Brain microvascular endothelial cell (primary cell): ENCODE measurements around the gene TEDC1.

ENCODE experiments used
- DNase-seq: peaks from one replicate; pipeline ENCODE4 v3.0.0-alpha.2; 2020
- H3K27ac ChIP-seq: fragments of 250-450 bp; sonication (Bioruptor Pico); 2 replicates; pipeline ENCODE4 v1.5.1; 2020; ENCODE audit warnings: mild to moderate bottlenecking, moderate library complexity
- H3K27me3 ChIP-seq: fragments of 250-450 bp; sonication (Bioruptor Pico); replicated peaks from 2 replicates; pipeline ENCODE4 v1.5.1; 2020; ENCODE audit warnings: mild to moderate bottlenecking
- H3K36me3 ChIP-seq: fragments of 250-450 bp; sonication (Bioruptor Pico); replicated peaks from 2 replicates; pipeline ENCODE4 v1.5.1; 2020; ENCODE audit warnings: mild to moderate bottlenecking
- H3K4me3 ChIP-seq: 2 replicates; pipeline ENCODE4 v1.5.1; 2011; ENCODE audit warnings: low read depth, mild to moderate bottlenecking, control low read depth, low read length, moderate library complexity
- in situ Hi-C: cut with HindIII; loops from 2 replicates; pipeline ENCODE4 v1.10.0; 2017; ENCODE audit warnings: low sequenced_read_pairs, low pct_ligation_motif_present
- TF ChIP-seq, protein P1 (sequence below): IDR thresholded peaks from 2 replicates; pipeline ENCODE4 v1.5.1; 2011; ENCODE audit warnings: low read depth, mild to moderate bottlenecking, moderate library complexity, low read length, control low read depth, inconsistent platforms; ENCODE audit errors: missing control alignments

The TEDC1 gene

DNA sequence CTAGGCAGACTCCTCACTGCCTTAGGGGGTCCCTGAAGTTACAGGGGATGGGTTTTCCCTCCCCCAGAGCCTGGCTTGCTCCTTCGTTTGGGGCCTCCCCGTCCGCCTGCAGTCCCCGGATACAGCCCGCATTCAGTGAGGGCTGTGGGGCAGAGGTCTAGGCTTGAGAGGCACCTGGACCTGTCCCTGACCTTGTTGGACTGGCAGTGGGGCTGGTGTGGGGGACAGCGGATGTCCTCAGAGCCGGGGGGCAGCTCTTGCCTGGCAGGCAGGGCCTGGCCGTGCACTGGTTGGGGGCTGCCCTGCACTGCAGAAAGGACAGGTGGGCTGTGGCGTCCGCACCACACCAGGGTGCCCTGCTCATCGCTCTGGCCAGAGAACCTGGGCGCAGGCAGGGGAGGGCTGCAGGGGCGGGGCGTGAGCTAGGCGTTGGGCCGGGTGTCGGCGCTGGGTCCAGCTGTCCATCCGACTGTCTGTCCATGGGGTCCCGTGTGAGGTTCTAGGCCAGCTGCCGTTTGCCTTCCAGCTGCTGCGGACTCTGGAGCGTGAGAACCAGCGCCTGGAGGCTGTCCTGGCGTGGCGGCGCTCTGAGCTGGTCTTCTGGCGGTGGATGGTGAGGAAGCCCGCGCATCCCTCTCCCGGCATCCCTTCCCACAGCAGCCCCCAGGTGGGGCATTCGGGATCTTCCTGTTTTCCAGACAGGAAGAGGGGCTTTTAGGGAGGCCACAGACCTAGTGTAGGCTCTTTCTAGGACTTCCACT is 6.0 kb downstream of the TEDC1 start:
- no peak for DNase-seq
- H3K27ac ChIP-seq, result no peak overlapping the region
- H3K36me3 ChIP-seq, result no peaks in the 10 kb centered on the region
- in situ Hi-C loops, result no loop called here
- H3K4me3 ChIP-seq, result no peak overlapping the region
- no peaks in the 10 kb centered on the region for H3K27me3 ChIP-seq
- TF ChIP-seq, protein P1, sequence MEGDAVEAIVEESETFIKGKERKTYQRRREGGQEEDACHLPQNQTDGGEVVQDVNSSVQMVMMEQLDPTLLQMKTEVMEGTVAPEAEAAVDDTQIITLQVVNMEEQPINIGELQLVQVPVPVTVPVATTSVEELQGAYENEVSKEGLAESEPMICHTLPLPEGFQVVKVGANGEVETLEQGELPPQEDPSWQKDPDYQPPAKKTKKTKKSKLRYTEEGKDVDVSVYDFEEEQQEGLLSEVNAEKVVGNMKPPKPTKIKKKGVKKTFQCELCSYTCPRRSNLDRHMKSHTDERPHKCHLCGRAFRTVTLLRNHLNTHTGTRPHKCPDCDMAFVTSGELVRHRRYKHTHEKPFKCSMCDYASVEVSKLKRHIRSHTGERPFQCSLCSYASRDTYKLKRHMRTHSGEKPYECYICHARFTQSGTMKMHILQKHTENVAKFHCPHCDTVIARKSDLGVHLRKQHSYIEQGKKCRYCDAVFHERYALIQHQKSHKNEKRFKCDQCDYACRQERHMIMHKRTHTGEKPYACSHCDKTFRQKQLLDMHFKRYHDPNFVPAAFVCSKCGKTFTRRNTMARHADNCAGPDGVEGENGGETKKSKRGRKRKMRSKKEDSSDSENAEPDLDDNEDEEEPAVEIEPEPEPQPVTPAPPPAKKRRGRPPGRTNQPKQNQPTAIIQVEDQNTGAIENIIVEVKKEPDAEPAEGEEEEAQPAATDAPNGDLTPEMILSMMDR, result no peak

- no peak for DNase-seq
- Histone ChIP-seq H3K36me3 (no peaks in the 10 kb centered on the region), H3K27me3 (no peaks in the 10 kb centered on the region), H3K4me3 (no peak overlapping the region), H3K27ac (no peak overlapping the region)
- in situ Hi-C loops, result no loop called here
- TF ChIP-seq, protein P1, result no peak
Observed at GRCh38 chr14:105497671-105498429, 6.8 kb downstream of the TEDC1 start.

- TF ChIP-seq, protein P1, result no peak
- no peaks in the 10 kb centered on the region for H3K36me3 ChIP-seq
- in situ Hi-C loops, result no loop called here
Observed at GRCh38 chr14:105498430-105499255, 7.6 kb downstream of the TEDC1 start.

GRCh38 chr14:105499256-105500035 is 8.4 kb downstream of the TEDC1 start:
- DNase-seq, result no peak
- TF ChIP-seq, protein P1, result no peak
- no peak overlapping the region for H3K4me3 ChIP-seq
- H3K36me3 ChIP-seq, result no peaks in the 10 kb centered on the region
- no peaks in the 10 kb centered on the region for H3K27me3 ChIP-seq
- in situ Hi-C loops, result no loop called here
- no peak overlapping the region for H3K27ac ChIP-seq

More at GRCh38 chr14:105498430-105499255, 7.6 kb downstream of the TEDC1 start:
- no peak for DNase-seq
- Histone ChIP-seq H3K27ac (no peak overlapping the region), H3K4me3 (no peak overlapping the region), H3K27me3 (no peaks in the 10 kb centered on the region)

GRCh38 chr14:105500036-105500725 is 9.1 kb downstream of the TEDC1 start:
- no peaks in the 10 kb centered on the region for H3K27me3 ChIP-seq
- DNase-seq, result no peak
- no peak overlapping the region for H3K4me3 ChIP-seq
- no peak overlapping the region for H3K27ac ChIP-seq
- H3K36me3 ChIP-seq, result no peaks in the 10 kb centered on the region
- in situ Hi-C loops, result no loop called here
- TF ChIP-seq, protein P1, result no peak
